ENCODE results near the gene TREML1.
"Not testable (repeated sequence)": the region's sequence is repeated elsewhere in the genome, so short reads cannot be mapped to it uniquely, and the experiment has no call there.

Gene TREML1, protein sequence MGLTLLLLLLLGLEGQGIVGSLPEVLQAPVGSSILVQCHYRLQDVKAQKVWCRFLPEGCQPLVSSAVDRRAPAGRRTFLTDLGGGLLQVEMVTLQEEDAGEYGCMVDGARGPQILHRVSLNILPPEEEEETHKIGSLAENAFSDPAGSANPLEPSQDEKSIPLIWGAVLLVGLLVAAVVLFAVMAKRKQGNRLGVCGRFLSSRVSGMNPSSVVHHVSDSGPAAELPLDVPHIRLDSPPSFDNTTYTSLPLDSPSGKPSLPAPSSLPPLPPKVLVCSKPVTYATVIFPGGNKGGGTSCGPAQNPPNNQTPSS

DNA sequence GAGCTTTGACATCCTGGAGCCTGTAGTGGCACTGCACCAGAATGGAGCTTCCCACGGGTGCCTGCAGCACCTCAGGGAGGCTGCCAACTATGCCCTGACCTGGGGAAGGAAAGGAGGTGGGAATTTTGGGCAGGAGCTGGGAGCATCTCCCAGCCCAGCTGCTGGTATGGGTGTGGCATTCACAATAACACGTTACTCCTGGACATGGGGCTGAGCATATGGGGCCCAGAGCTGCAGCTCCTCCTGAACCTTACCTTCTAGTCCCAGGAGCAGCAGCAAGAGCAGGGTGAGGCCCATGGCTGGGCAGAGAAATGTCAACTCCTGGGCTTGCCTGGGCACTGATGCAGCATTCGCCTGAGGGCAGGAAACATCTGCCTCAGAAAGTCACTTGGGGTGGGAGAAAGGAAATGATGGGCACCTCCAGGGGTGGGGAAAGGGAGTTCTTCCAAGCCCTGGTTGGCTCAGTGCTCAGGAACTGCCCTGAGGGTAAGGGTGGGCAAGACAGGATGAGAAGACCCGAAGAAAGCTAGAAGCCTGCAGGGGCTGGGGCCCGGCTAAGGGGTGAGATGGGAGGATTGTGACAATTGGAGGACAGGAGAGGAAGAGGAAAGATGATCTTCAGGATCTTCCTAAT, at the start of gene TREML1:
Gene TREML1 (minus strand): TSS at position 356 of the 634 bp plus-strand sequence. CDS start 59 bp downstream, at position 297.
- no peak for DNase-seq

DNA sequence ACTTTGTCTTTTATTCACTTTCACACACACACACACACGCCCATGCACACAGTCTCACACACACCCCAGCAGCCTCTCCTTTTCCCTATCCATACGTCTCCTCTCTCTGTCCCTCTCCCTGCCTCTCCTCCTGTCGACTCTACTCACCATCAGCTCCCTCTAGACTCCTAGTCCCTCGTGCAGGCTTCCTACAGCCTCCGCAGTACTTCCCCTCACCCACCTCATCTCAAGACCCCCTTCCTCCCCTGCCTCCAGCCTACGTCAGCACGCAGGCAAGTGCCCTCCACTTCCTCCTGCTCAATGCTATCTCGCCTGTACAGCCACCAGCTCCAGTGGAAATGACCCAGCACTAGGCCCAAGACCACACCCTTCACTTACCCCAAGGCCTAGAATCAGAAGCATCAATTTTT, 47.6 kb upstream of the TREML1 start:
- DNase-seq, result no peak

DNA sequence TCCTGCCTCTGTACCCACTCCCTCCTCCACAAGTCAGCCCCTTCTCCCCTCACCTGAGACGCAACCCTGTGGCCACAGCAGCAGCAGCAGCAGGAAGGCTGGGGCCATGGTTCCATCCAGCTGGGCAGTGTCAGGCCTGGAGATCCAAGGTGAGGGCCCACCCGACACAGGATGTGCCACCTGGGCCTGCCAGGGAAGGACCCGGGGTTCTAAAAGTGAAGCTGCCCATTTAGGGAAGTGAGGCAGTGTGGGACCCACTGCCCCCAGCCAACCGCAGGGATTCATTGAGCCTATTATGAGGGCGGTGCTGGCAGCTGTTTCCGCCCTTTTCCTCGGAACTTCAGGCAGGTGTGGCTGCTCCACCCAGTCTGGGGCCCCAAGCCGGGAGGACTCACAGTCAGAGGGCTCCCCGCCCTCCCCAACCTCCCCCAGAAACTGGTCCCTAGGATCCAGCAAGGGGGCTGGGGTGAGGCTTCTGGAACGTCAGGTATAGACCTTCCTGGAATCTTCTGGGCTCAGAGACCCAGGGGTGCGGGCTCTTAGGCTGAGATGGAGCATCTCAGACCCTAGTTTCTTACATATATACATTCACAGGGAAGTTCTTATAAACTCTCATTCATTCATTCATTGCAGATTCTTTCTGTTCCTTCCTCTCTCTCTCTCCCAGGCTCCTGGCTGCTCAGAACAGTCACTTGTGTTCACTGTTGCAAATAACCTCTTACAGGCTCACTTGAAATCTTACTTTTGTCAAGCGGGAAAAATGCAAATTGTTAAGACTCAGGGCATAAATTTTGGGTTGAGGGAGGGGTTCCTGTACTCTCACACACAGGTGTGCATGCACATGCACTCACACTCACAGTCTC, 47.0 kb upstream of the TREML1 start, which contains the start of gene TREML2:
Gene TREML2 (minus strand): TSS at position 249 of the 863 bp plus-strand sequence. CDS start 141 bp downstream, at position 108.
- DNase-seq, result no peak

DNA sequence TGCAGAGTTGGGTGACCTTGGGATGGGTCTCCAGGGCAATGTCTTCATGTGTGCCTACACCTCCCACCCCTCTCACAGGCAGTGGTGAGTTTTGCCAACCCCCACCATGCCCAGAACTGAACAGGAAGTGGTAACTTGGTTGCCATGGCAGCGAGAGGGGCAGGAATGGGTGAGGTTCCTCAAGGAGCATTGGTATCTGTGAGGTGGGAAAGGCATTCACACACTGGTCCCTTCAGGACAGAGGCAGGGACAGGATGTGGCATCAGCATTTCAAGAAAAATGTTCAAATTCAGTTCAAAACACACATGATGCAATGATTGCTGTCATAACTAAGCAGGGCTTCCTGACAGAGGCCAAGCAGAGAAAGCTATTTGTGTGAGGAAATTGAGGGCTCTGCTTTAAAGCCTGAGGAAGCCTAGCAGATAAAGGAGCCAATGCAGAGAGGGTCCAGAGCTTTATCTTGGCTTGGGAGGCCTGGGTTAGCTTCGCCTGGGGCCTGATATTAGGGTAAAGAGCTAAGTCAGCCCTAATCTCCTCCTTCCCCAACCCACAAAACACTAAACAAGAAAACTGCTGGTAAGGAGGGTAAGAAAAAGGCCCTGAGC, 46.3 kb upstream of the TREML1 start:
- DNase-seq, result no peak

DNA sequence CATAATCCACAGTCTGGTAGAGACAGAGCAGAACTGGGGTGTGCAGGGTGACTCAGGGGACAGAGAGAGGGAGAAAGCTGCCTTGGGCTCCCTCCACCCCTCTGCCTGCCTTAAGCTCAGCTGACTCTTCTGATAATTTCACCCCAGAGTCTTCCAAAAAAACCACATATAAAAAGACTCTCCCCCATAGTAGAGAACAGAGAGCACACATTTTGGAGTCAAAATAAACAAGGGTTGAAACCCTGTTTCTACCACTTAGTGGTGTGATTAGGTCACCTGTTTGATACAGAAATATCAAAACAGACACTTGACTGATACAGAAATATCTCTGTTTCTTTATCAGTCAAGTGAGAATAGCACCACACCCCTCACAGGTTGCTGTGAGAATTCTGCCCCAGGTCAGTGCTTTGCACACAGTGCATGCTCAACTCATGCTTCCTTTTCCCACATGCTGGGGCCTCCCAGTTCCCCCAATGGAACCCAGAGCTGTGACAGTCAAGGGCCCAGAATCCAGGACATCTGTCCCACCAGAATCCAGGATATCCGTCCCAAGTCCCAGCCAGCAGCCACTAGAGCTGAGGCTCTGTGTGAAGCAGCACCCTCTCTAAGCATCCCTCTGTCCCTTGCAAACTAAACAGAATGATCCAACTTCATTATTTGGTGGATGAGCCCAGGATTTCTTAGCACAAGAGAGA, 45.6 kb upstream of the TREML1 start:
- no peak for DNase-seq

DNA sequence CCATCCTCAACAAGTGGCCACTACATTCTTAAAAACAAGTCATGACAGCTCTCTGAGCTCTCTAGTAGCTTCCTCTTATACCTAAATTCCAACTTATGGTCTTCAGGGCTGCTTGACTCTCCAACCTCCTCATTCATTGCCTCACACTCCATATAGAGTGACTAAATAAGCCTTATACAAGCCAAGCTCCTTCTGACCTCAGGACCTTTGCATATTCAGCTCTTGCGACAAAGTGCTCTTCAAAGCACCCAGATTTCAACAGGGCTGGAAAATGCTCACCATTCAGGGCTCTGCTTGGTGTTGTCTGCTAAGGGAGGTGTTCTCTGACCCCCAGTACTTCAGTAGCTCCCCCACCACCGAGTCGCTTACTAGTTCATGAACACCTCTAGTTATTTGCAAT, 43.1 kb upstream of the TREML1 start:
- no peak for DNase-seq

DNA sequence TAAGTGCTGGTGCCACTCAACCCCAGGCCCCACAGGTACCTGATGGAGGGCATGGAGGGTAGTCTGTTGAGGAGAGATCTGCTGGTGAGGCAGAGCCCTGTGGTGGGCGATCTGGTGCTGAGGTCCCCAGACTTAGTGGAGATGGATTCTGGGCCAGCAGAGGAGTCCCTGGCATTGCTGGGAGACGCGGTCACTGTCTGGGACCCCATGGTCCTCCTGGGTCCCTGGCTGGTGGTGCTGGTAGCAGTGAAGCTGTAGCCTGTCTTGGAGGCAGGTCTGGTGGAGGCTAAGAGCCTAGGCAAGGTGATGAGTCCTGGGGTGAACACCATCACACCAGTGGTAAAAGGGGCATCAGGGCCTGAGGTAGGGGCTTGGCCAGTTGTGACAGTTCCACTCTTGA, 40.2 kb upstream of the TREML1 start:
- DNase-seq, result no peak

DNA sequence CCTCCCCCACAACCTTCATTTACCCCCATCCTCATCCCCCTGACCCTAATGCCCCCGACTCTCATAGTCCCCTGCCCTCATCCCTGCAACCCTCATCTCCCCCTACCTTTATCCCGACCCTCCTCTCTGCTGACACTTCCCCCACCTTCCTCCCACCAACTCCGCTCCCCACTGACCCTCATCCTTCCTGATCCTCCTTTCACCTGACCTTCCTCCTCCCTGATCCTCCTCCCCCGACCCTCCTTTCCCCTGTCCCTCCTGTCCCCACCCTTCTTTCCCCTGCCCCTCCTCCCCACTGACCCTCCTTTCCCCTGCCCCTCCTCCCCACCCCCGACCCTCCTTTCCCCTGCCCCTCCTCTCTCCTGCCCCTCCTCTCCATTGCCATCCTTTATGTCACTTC, 39.7 kb upstream of the TREML1 start:
- DNase-seq, result no peak

DNA sequence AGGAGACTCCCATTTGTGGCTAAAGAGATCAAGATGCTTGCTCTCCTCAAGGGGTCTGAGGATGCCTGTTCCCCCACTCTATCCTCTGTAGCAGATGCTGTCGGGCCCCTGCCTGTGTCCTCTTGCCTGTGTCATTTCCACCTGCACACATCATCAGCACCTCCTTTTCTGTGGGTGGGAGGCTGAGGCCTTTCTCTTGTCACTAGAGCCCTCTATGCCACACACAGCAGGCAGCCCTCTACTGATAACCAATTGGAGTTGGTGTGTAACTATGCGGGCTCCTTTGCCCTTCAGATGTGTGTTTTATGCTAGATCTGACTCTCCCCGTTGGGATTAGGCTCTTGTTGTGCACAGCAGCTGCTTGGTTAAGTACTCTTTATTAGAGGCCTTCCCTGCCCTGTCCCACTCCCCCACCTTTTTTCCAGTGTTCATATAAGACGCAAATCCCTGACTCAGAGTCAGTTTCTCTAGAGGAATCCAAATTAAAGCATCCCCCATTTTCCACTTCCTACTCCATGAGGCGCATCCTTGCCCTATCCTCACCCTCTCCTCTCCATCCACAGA, 39.1 kb upstream of the TREML1 start:
- no peak for DNase-seq

DNA sequence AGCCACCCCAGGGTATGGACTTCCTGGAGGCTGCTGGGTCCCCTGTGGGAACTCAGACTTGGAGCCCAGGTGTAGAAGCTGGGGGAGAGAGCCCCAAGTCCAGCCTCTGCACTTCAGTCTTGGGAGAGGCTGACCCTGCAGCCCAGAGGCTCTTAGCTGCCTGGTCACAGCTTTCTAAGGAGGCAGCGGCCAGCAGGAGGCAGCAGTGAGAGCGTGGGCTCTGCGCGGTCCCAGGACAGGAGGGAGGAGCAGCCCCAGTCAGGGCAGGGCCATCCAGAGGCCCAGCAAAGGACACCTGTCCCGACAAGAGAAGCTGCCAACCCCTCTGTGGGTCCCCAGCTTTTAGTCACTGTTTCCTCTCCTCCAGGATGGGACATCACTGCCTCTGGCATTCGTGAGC, 37.4 kb upstream of the TREML1 start:
- no peak for DNase-seq

DNA sequence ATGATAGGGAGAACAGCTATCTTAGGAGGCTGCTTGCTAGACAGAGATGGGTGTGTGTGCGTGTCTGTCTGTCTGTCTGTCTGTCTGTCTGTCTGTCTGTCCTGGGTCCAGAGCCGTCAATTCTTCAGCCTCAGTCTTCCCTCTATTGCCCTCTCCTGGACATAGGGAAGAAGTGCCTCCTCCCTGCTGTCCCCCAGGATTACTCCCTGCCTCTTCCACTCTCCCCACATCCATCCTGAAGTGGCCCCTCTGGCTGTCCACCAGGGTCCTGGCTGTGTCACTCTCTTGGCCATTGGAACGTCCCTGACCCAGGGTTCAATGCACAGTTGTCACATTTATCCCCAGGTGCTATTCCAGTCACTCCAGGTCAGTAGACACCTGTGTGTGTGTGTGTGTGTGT, 36.6 kb upstream of the TREML1 start:
- DNase-seq, result no peak

DNA sequence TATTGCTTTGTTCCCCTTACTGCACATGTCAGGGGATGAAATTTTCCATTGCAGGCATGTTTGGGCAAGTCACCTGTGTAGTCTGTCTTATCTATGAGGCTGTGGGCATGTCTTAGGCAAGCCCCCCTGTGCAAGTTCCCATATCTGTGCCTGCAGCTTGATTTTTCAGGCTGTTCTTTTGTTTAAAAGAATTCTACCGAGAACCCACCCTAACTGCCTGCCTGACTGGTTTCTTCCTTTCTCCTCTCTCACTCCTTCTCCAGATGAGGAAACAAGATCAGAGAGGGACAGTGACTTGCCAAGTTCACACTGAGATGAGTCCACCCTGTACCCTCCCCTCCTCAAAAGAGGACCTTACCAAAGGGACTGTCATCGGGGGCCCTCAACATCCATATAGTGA, 35.8 kb upstream of the TREML1 start:
- no peak for DNase-seq

DNA sequence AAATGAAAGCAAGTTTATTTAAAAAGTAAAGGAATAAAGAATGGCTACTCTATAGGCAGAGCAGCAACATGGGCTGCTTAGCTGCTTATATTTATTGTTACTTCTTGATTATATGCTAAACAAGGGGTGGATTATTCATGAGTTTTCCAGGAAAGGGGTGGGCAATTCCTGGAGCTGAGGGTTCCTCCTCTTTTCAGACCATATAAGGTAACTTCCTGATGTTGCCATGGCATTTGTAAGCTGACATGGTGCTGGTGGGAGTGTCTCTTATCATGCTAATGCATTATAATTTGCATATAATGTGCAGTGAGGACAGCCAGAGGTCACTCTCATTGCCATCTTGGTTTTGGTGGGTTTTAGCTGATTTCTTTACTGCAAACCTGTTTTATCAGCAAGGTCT, 34.9 kb upstream of the TREML1 start:
- DNase-seq, result not testable (repeated sequence)

DNA sequence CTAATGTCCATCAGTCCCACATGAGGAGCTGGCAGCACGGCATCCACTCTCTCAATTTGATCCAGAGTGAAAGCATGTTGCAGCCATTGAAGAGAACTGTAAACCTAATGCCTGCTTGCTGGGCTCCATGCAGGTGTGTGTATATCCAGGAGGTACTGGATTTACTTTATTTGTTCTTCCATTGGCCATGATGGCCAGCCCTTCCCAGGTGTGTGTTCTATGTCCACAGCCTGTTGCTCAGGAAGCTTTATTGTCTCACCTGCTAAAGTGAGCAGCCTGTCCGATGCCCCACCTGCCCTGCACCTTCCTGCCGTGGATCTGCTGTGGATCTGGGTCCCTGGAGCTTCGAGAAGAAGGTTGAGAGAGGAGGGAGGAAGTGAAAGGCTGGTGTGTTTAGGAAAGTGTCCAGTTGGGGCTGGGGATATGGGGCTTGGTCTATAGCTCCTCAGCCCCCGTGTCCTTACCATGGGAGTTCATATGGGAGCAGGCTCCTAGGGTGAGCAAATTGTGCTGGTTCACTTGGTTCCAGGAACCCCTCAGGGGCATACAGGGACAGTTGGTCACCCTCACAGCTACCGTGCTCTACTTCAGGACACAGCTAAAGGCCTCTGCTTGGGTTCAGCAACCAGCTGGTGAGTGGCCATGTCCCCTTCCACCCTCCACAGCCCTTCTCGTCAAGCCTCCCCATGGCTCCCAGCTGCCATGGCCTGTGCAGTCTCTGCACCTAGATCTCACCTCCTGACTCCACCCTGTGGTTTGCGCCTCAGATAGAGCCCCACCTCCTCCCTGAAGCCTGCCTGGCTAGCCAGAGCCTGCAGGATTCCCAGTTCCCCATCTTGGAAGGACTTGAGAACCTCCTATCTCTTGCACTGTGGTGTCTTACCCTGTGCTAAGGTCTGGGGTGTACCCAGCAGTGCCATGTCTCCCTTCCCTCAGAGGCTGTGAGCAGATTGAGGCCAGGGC, 34.1 kb upstream of the TREML1 start:
- no peak for DNase-seq

DNA sequence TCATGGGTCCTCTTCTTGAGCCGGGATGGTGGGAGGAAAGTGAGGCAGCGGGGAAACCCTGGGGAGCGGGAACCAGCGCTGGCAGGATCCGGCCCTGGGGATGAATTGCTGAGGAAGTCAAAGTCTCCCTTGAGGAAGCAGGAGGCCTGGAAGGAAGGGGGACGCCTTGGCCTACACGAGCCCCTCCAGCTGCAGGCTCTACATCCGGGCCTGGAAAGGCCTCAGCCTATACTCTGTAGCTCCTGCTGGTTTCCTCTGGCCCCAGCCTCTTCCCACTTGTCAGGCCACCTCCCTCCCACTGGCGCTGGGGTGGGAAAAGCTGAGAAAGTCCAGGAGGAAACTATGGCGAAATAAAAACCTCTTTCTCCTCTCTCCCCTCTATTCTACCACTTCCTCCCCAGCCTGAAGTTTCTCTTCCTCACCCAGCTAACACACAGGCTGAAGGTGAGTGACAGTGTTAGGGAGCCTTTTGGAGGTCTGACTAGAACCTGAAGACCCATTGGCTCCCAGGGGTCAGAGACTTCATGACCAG, 31.9 kb upstream of the TREML1 start:
- no peak for DNase-seq

DNA sequence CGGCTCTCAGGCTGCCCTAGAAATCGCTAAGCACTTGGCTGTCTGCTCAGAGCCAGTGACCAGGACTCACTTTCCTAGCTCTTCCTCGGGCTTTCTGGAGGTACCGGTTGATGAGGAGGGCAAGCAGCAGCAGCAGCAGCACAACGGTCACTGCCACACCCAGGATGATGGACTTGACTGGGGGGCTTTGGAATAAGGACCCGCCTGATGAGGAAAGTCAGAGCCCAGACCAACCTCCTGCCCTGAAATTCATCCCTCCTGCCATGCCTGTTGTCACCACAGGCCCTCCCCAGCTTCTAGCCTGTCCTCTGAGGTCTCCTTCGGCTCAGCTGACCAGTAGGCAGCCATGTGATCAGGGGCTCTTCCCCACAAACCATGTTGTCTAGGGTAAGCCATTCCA, 30.6 kb upstream of the TREML1 start:
- DNase-seq, result no peak

DNA sequence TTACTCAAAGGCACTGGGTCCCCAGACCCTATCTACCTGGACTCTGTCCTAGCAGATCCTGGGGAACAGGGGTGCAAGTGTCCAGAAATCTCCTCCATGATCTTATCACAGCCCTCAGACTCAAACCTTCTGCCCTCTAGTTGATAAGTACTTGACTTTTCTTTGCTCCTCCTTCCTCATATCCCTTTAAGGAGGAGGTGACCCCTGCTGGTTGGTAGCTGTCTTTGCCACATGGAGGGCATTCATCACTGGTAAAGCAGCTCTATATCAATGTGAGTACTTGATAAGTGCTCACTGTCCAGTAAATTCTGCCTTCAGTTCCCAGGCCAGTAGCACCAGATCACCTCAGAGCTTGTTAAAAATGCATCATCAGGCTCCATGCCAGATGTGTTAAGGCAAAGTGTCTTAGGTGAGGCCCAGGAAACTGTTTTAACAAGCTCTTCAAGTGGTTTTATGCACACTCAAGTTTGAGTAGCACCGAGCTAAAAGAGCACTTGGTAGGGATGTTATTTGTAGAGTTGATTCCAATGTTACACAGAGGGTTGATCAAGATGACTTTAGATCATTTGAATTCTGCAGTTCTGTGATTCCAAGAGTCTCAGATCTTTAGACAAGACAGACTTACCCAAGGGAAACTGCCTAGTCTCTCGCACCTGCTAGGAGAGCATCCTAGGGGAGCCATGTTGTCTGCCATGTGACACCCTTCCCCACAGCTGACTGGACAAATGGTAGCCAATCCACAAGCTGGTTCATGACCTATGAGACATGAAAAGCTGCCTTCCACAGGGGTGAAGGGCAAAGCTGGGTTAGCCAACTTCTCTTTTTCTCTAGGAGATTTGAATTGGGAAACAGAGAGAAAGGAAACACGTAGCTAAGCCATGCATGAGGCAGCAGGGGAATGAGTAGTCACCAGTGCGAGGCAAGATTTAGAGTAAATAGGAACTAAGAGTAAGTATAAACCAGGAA, 28.2 kb upstream of the TREML1 start:
- peak; percentile 23 for DNase-seq

DNA sequence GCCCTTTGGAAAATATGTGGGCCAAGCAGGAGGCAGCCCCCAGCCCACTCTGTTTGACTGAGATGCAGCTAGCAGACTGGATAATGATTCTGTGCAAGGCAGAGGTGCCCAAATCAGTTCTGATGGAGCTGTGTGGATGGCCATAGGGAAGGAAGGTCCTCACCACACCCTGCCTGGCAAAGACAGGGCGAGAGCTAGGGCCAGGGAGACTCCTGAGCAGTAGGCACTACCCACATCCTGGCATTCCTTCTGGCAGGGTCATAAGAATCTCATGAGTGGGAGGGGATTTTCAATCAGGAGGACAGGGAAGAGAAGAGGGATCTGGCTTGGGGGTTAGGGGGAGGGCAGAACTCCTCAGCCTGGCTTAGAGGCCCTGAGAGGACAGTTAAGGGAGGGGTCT, 27.4 kb upstream of the TREML1 start:
- DNase-seq, result no peak

DNA sequence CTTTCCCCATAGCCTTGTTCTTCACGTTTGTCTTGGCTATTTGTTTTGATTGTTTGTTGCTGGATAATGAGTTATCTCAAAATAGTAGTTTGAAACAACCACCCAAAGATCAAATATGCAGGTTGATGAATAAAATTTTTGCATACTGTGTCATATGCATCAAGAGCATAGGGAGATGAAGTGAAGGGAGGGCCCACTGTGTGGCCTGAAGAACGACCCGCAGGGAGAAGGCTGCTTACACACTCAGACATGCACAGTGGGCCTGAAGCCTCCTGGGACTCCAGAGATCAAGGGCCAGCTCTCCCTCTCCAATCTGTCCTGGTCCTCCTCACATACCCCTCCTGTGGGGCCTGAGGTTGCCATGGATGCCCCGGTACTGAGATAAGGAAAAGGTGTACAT, 25.0 kb upstream of the TREML1 start:
- DNase-seq, result no peak

DNA sequence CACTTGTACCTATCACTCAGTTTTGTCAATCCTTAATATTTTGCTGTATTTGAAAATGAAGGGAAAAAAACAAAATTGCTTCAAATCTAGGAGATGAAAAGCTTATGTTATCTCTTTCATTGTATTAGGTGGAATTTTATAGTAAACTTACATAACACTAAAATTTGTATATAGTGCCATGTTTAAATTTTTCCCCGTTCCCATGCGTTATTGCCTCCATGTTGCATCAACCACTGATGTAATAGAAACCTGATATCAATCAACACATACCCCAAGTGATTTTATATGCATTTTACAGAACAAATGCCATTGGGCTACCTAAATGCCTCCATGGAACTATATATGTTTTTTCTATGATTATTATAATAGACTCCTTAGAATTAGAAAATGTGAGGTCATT, 23.5 kb upstream of the TREML1 start:
- DNase-seq, result no peak
